Liver (tissue), 9 donors: ENCODE results near the gene SNUPN. TPM values are rescaled to one million over a fixed set of nuclear protein-coding genes. Genes with fewer than 3 reads are reported as not detected.

ENCODE experiments used
- DNase-seq: peaks from one replicate; pipeline ENCODE4 v3.0.0-alpha.2; 2017; ENCODE audit warnings: low spot score
- H3K27ac ChIP-seq, 2 donors: one replicate each; pipeline ENCODE4 v1.7.0; 2013; ENCODE audit warnings: inconsistent platforms in 2 of 2, low read length in 2 of 2, control low read depth in 1 of 2, low read depth in 1 of 2, mild to moderate bottlenecking in 1 of 2
- H3K27me3 ChIP-seq, 4 donors: one replicate each; pipeline versions ENCODE4 v1.6.1 to v1.7.0; 2013; ENCODE audit warnings: low read length in 3 of 4, inconsistent platforms in 1 of 4, mild to moderate bottlenecking in 1 of 4, moderate library complexity in 1 of 4; ENCODE audit not compliant: control insufficient read depth in 4 of 4, insufficient read depth in 4 of 4
- H3K36me3 ChIP-seq, 4 donors: one replicate each; pipeline versions ENCODE4 v1.6.1 to v1.7.0; 2013; ENCODE audit warnings: low read length in 3 of 4, mild to moderate bottlenecking in 3 of 4, low read depth in 1 of 4, moderate library complexity in 1 of 4; ENCODE audit not compliant: control insufficient read depth in 4 of 4, insufficient read depth in 3 of 4
- H3K4me1 ChIP-seq, 4 donors: one replicate each; pipeline versions ENCODE4 v1.6.1 to v1.7.0; 2013; ENCODE audit warnings: low read length in 3 of 4, mild to moderate bottlenecking in 3 of 4, moderate library complexity in 1 of 4; ENCODE audit not compliant: control insufficient read depth in 4 of 4, insufficient read depth in 4 of 4
- H3K4me3 ChIP-seq, 3 donors: one replicate each; pipeline versions ENCODE4 v1.6.1 to v1.7.0; 2013; ENCODE audit warnings: low read length in 3 of 3, control low read depth in 1 of 3, low read depth in 1 of 3, mild to moderate bottlenecking in 1 of 3
- H3K9ac ChIP-seq, 2 donors: one replicate each; pipeline ENCODE4 v1.7.0; 2013; ENCODE audit warnings: low read length in 2 of 2, mild to moderate bottlenecking in 2 of 2, moderate library complexity in 2 of 2, control low read depth in 1 of 2, low read depth in 1 of 2
- H3K9me3 ChIP-seq, 4 donors: one replicate each; pipeline versions ENCODE4 v1.6.1 to v1.7.0; 2013; ENCODE audit warnings: low read length in 3 of 4; ENCODE audit not compliant: control insufficient read depth in 4 of 4
- FOXA1 ChIP-seq: IDR thresholded peaks from 2 replicates; pipeline ENCODE4 v1.6.1; 2016; ENCODE audit warnings: antibody characterized with exemption
- FOXA2 ChIP-seq: IDR thresholded peaks from 2 replicates; pipeline ENCODE4 v1.6.1; 2016; ENCODE audit warnings: antibody characterized with exemption
- GABPA ChIP-seq, 2 donors: IDR thresholded peaks in 1 of 2; conservative IDR thresholded peaks in 1 of 2; 2 replicates each; pipeline ENCODE4 v1.6.1; 2016; ENCODE audit warnings: antibody characterized with exemption in 2 of 2, mild to moderate bottlenecking in 1 of 2, moderate library complexity in 1 of 2
- HNF4A ChIP-seq, 2 donors: conservative IDR thresholded peaks; 2 replicates each; pipeline ENCODE4 v1.6.1; 2016; ENCODE audit warnings: antibody characterized with exemption in 2 of 2, mild to moderate bottlenecking in 2 of 2
- HNF4G ChIP-seq: IDR thresholded peaks from 2 replicates; pipeline ENCODE4 v1.6.1; 2016; ENCODE audit warnings: antibody characterized with exemption
- JUND ChIP-seq, 2 donors: IDR thresholded peaks; 2 replicates each; pipeline ENCODE4 v1.6.1; 2016; ENCODE audit warnings: antibody characterized with exemption in 2 of 2
- NR2F2 ChIP-seq: IDR thresholded peaks from 2 replicates; pipeline ENCODE4 v1.6.1; 2016; ENCODE audit warnings: antibody characterized with exemption
- RAD21 ChIP-seq, 2 donors: IDR thresholded peaks; 2 replicates each; pipeline ENCODE4 v1.6.1; 2016; ENCODE audit warnings: antibody characterized with exemption in 2 of 2, mild to moderate bottlenecking in 2 of 2
- RXRA ChIP-seq, 2 donors: IDR thresholded peaks; 2 replicates each; pipeline ENCODE4 v1.6.1; 2017 to 2018; ENCODE audit warnings: antibody characterized with exemption in 2 of 2, mild to moderate bottlenecking in 1 of 2
- SP1 ChIP-seq: IDR thresholded peaks from 2 replicates; pipeline ENCODE4 v1.6.1; 2018; ENCODE audit warnings: antibody characterized with exemption, mild to moderate bottlenecking
- TAF1 ChIP-seq: conservative IDR thresholded peaks from 2 replicates; pipeline ENCODE4 v1.6.1; 2016; ENCODE audit warnings: antibody characterized with exemption, mild to moderate bottlenecking
- YY1 ChIP-seq: IDR thresholded peaks from 2 replicates; pipeline ENCODE4 v1.6.1; 2016; ENCODE audit warnings: antibody characterized with exemption, mild to moderate bottlenecking
- WGBS: extraction: QIAGEN DNeasy Blood & Tissue Kit; methylation state at CpG from one replicate; pipeline ENCODE4 v1.1.7; 2013; 5-methylcytosine and 5-hydroxymethylcytosine counted together
- polyA plus RNA-seq, 2 donors: library from polyadenylated mRNA; stranded (reverse) in 1 of 2; unstranded in 1 of 2; fragments of 200-250 nt in 1 of 2; fragments of >200 nt in 1 of 2; fragmentation: Nextera tagmentation in 1 of 2; extraction: Ambion mirVana in 1 of 2; gene quantifications; one replicate each; pipeline versions ENCODE4 v1.2.1 to v1.2.3, GENCODE V29; 2013 to 2015
- total RNA-seq, 2 donors: library from RNA; depleted of rRNA; stranded (reverse); fragments of >200 nt; gene quantifications; one replicate each; pipeline ENCODE4 v1.2.3, GENCODE V29; 2014
- TF ChIP-seq, protein P1 (sequence below): IDR thresholded peaks from 2 replicates; pipeline ENCODE4 v1.6.1; 2016; ENCODE audit warnings: antibody characterized with exemption
- TF ChIP-seq, protein P2 (sequence below): IDR thresholded peaks from 2 replicates; pipeline ENCODE4 v1.6.1; 2016; ENCODE audit warnings: antibody characterized with exemption
- TF ChIP-seq, protein P3 (sequence below): IDR thresholded peaks from 2 replicates; pipeline ENCODE4 v1.6.1; 2016; ENCODE audit warnings: antibody characterized with exemption
- TF ChIP-seq, protein P4 (sequence below): IDR thresholded peaks from 2 replicates; pipeline ENCODE4 v1.6.1; 2016; ENCODE audit warnings: antibody characterized with exemption, mild to moderate bottlenecking
- donor health status: healthy.
- donor health status: healthy.
- donor health status: healthy.
- donor health status: healthy.
- donor health status: healthy.

Gene SNUPN
- total and polyA plus RNA-seq, 4 donors: 7.8 to 13.2 (median 12.1) TPM

DNA sequence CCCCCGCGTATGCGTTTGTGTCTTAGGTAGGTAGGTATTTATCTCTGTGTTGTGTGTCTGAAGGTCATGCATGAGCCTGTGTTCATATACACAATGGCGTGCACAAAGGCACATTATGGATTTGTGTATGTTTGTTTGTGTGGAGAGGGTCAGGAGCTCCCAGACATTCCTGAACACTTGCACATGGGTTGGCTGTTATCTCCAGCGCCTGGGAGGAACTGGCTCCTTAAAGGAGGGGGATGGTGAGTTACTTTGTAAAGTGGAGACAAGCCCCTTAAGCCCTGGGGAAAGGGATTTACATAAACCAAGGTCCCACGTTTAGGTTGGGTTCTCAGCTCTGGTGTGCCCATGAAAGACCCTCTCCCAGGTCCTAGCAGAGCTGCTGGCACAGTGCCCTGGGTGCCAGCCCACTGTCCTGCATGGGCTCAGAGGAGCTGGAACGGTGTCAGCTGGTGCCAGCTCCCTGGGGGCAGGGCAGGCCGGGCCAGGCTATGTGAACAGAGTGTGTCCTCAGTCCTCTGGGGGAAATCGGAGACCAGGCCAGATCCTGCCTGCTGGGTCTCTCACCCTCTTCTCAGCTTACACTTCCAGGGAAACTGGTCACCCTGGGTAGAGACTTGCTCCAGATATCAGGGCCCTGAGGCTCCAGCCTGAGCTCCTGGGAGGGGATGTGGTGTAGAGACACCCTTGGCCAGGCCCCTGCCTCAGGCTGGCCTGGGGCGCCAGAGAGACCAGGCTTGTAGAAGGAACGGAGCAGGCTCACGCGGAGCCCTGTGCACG is 47.3 kb upstream of the SNUPN start:
- WGBS: 76% methylated on average over 14 of the region's 14 CpGs
- no peak for TF ChIP-seq FOXA1
- H3K27ac ChIP-seq: no peak overlapping the region
- no peaks in the 10 kb centered on the region for H3K27me3 ChIP-seq
- no peak overlapping the region for H3K4me3 ChIP-seq
- no peaks in the 10 kb centered on the region for H3K9me3 ChIP-seq
- no peak for DNase-seq
- H3K9ac ChIP-seq: no peak overlapping the region
- H3K36me3 ChIP-seq: no peaks in the 10 kb centered on the region
- peaks cover 0 to 2% (median 0%) of the 10 kb centered on the region in 4 donors for H3K4me1 ChIP-seq

DNA sequence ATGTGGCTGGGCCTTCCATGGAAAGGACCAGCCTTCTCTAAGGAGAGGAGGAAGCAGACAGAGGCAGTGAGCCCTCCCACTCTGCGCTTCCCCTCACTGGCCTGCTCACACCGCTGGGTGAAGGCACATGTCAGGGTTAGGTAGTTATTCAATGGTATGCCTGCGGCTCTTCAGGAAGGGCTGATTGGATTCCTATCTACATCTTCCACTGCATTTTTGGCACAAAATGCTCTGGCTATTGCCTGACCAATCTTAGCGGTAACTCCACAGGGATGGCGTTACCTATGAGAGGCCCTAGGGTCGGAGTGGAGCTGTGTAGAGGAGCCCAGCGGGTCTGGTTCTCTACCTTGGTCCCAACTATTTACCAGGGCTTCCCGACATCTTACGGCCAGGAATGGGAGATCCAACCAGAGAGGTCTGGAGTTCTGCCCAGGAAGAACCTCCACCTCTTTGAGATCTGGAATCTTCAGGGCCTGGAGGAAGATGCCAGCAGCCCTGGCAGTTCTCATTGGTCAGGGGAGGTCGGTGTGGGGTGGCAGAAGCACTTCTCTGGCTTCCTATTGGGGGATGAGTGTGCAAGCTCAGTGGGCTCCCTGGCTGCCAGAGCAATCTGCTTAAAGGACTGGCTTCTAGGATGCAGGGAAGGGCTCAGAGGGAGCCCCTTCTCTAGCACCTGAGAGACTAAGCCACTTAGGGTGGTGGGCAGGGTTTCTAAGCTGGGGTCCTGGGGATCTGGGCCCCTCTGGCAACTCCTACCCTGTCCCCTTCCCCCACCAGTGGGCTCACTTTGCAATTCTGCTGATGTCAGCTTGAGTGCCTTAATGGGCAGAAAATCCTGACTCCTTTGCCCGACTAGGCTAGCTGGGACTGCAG is 46.4 kb upstream of the SNUPN start:
- Histone ChIP-seq H3K4me1 (peaks cover 0 to 2% (median under 1%) of the 10 kb centered on the region in 4 donors), H3K4me3 (no peak overlapping the region), H3K27me3 (no peaks in the 10 kb centered on the region), H3K9ac (no peak overlapping the region), H3K27ac (no peak overlapping the region), H3K9me3 (no peaks in the 10 kb centered on the region), H3K36me3 (no peaks in the 10 kb centered on the region)
- 84% methylated on average over 11 of the region's 11 CpGs for WGBS
- no peak for DNase-seq
- TF ChIP-seq JUND (IDR thresholded peaks at IDR 0.05) (no peak), YY1 (no peak)
- TF ChIP-seq, protein P1, sequence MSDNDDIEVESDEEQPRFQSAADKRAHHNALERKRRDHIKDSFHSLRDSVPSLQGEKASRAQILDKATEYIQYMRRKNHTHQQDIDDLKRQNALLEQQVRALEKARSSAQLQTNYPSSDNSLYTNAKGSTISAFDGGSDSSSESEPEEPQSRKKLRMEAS: no peak
- TF ChIP-seq, protein P2, sequence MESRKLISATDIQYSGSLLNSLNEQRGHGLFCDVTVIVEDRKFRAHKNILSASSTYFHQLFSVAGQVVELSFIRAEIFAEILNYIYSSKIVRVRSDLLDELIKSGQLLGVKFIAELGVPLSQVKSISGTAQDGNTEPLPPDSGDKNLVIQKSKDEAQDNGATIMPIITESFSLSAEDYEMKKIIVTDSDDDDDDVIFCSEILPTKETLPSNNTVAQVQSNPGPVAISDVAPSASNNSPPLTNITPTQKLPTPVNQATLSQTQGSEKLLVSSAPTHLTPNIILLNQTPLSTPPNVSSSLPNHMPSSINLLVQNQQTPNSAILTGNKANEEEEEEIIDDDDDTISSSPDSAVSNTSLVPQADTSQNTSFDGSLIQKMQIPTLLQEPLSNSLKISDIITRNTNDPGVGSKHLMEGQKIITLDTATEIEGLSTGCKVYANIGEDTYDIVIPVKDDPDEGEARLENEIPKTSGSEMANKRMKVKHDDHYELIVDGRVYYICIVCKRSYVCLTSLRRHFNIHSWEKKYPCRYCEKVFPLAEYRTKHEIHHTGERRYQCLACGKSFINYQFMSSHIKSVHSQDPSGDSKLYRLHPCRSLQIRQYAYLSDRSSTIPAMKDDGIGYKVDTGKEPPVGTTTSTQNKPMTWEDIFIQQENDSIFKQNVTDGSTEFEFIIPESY: no peak

DNA sequence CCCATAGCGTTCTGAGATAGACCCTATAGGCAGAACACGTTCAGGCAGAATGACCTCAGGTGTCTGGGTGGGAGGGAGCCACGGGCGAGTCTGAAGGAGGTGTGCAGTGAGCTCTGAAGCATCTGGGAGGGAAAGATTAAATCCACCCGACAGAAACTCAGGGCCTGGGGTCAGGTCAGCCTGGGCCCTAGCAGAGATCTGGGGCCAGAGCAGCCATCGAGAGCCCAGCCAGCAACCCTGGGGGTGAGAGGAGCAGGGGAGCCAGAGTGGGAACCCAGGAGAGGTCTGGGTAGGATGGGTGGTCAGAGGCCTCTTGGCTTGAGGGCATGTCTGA is 44.3 kb upstream of the SNUPN start:
- DNase-seq: no peak

More for the DNA sequence above, 44.3 kb upstream of the SNUPN start:
- Histone ChIP-seq H3K9me3 (no peaks in the 10 kb centered on the region), H3K36me3 (no peaks in the 10 kb centered on the region), H3K27me3 (no peaks in the 10 kb centered on the region), H3K4me1 (peaks cover 0 to 13% (median 8%) of the 10 kb centered on the region in 4 donors), H3K27ac (no peak overlapping the region), H3K9ac (no peak overlapping the region), H3K4me3 (no peak overlapping the region)
- TF ChIP-seq FOXA1 (no peak), YY1 (no peak), RAD21 (IDR thresholded peaks at IDR 0.05) (no peak), NR2F2 (no peak), FOXA2 (no peak), TAF1 (no peak), HNF4A (conservative IDR thresholded peaks at IDR 0.05) (no peak), RXRA (IDR thresholded peaks at IDR 0.05) (no peak), GABPA (IDR thresholded peaks at IDR 0.05 in 1 of 2, conservative IDR thresholded peaks at IDR 0.05 in 1 of 2) (no peak), HNF4G (no peak), JUND (IDR thresholded peaks at IDR 0.05) (no peak), SP1 (no peak)
- TF ChIP-seq, protein P2: no peak
- TF ChIP-seq, protein P3, sequence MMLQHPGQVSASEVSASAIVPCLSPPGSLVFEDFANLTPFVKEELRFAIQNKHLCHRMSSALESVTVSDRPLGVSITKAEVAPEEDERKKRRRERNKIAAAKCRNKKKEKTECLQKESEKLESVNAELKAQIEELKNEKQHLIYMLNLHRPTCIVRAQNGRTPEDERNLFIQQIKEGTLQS: no peak
- TF ChIP-seq, protein P4, sequence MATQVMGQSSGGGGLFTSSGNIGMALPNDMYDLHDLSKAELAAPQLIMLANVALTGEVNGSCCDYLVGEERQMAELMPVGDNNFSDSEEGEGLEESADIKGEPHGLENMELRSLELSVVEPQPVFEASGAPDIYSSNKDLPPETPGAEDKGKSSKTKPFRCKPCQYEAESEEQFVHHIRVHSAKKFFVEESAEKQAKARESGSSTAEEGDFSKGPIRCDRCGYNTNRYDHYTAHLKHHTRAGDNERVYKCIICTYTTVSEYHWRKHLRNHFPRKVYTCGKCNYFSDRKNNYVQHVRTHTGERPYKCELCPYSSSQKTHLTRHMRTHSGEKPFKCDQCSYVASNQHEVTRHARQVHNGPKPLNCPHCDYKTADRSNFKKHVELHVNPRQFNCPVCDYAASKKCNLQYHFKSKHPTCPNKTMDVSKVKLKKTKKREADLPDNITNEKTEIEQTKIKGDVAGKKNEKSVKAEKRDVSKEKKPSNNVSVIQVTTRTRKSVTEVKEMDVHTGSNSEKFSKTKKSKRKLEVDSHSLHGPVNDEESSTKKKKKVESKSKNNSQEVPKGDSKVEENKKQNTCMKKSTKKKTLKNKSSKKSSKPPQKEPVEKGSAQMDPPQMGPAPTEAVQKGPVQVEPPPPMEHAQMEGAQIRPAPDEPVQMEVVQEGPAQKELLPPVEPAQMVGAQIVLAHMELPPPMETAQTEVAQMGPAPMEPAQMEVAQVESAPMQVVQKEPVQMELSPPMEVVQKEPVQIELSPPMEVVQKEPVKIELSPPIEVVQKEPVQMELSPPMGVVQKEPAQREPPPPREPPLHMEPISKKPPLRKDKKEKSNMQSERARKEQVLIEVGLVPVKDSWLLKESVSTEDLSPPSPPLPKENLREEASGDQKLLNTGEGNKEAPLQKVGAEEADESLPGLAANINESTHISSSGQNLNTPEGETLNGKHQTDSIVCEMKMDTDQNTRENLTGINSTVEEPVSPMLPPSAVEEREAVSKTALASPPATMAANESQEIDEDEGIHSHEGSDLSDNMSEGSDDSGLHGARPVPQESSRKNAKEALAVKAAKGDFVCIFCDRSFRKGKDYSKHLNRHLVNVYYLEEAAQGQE: no peak
- WGBS: 85% methylated on average over 6 of the region's 6 CpGs
